Limb (tissue), 2 donors: ENCODE results near the gene WDFY3.
"Not testable (repeated sequence)": the region's sequence is repeated elsewhere in the genome, so short reads cannot be mapped to it uniquely, and the experiment has no call there.

Experiments used
- DNase-seq, 2 donors: peaks; one replicate each; pipeline ENCODE4 v3.0.0-alpha.2; 2016; ENCODE audit errors: extremely low spot score in 2 of 2

The WDFY3 gene

GRCh38 chr4:84856468-84857049, 109.9 kb downstream of the WDFY3 start:
- DNase-seq = no peak

DNA sequence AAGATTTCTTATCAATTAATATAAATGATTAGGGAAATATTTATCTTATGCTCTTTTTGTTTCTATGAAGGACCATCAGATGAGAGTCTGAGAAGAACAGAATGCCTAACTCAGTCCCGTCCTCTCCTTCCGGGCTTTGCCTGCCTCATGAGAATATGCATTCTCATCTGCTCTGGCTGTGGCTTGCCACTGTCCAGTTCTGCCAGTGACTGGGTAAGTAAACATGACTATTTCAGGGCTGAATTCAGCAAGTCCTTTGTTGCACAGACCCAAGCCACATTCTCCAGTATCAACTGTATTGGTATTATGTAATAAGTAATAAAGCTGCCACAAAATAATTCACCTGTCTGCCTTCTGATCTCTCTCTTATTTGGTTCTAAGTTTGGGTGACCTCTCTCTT, 110.7 kb downstream of the WDFY3 start:
- no peak for DNase-seq

DNA sequence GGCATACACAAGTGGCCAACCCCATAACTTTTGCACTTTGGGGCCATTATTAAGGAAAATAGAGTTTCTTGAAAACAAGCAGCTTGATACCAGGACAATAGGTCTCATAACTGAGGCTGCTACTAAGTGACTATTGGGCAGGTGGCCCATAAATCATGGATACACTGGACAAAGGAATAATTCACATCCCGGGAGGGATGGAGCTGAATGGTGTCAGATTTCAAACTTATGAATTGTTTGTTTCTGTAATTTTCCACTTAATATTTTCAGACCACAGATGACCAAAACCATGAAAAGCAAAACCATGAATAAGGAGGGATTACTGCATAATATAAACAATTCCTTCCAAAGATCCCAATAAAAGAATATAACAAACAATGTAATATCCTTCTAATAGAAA, 114.4 kb downstream of the WDFY3 start:
- no peak for DNase-seq

DNA sequence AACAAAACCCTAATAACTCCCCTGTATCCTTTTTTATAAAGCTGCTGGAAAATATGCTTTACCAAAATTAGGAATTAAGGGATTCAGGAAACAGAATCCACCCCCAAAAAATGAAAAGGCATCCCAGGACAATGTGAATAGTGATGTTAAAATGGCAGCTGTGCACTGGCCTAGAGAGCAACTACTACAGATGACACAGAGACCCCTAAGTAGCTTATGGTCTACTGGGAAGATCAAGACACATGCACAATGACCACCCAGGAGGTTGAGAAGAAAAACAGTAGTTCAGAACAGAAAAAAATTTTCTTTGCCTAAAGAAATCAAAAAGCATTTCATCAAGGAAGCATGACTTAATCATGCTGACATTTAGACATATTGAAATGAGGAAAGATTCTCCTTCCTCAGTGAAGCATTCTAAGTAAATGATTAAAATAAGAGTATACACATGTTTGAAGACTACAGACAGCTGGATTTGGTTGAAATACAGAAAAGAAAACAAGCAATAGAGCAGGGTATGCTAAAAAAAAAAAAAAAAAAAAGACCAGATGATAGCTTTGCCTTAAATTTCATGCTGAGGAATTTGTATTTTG, 117.3 kb downstream of the WDFY3 start:
- DNase-seq = no peak

DNA sequence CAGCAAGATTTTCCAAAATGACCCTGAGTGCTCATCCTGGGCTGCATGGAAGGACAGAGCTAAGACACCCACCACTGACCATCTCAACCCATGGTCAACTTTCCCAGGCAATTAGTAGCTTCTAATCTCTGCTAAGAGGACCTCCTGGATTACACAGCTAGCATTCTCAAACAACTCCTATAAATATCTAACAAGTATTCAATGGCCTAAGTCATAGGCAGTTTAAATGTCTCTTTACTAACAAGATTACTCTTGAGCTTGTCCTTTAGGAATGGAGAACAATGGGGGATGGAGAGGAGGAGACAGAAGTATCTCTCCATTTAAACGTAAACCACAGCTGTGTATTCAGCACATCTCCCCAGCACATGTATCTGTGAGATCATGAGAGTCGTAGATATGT, 118.1 kb downstream of the WDFY3 start:
- no peak for DNase-seq

GRCh38 chr4:84847978-84848377, 118.5 kb downstream of the WDFY3 start:
- no peak for DNase-seq

DNA sequence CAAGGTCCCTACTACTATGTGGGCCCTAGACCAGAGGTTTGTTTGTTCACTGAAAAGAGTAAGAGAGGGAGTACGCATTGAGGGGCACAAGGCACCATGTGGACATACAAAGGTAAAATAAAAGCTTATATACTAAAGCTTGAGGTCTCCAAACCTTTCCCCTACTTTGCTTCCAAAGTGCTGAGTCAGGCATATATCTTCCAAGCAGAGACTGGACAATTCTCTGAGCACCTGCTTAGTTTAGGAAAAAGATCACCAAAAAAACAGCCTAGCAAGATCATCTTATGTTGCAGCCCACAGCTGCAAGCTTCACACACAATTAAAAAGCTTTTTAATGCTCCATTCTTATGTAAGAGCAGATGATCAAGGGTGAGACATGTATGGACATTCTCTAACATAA, 119.5 kb downstream of the WDFY3 start:
- DNase-seq = no peak

- DNase-seq = no peak
Measured at GRCh38 chr4:84841435-84841834, 125.1 kb downstream of the WDFY3 start.

- DNase-seq = no peak
Measured at GRCh38 chr4:84837751-84838150, 128.7 kb downstream of the WDFY3 start.

DNA sequence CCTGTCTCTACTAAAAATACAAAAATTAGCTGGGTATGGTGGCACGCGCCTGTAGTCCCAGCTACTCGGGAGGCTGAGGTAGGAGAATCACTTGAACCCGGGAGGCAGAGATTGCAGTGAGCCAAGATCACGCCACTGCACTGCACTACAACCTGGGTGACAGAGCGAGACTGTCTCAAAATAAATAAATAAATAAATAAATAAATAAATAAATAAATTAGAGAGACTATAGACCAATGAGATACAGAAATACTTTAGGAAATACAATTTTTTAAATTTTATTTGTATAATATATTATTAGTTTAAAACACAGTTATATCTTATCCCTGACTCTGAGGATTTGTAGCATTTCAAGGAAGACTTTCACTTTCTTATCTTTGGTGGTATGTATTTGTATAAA, 136.9 kb downstream of the WDFY3 start:
- DNase-seq = not testable (repeated sequence)

DNA sequence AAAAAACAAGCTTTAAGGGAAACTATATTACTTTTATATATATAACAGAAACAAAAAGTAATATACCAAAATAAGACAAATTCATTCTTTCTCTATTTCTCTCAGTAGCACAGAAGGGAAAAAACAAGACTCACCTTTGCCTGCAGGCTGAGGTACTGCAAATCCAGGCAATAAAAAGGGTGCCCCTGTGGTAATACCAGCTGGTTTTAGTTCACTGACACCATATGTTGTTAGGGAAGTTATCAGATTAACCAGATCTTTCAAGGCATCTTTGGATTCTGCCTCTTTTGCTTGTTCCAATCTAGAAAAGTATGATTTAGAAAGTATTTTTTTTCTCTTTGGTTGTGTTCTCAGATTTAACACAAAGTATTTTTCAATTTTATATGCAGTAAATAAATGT, 139.8 kb downstream of the WDFY3 start:
- no peak for DNase-seq

- DNase-seq = no peak
Measured at GRCh38 chr4:84825701-84826341, 140.7 kb downstream of the WDFY3 start.

- DNase-seq = no peak
Measured at GRCh38 chr4:84821064-84821463, 145.4 kb downstream of the WDFY3 start.

DNA sequence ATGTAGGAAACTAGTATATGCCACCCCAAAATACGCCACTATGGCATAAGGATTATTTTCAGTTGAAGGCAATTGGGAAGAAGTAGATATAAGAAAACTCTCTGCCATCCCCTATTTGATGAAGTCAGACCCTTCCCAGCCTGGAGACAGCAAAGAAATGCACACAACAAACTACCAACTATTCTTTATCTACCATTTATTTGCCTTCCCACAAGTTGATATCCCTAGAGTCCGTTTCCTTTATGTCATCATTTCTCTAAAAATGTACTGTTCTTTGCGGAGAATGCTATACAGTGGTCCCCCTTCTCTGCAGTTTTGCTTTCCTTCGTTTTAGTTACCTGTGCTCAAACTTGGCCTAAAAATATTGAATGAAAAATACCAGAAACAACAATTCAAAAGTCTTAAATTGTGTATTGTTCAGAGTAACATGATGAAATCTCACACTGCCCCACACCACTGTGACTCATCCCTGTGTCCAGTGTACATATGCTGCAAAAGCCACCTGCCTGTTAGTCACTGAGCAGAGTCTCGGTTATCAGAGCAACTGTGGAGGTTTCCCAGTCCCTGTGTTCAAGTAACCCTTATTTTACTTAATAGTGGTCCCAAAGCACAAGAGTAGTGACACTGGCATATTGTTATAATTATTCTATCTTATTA, 152.3 kb downstream of the WDFY3 start:
- no peak for DNase-seq

DNA sequence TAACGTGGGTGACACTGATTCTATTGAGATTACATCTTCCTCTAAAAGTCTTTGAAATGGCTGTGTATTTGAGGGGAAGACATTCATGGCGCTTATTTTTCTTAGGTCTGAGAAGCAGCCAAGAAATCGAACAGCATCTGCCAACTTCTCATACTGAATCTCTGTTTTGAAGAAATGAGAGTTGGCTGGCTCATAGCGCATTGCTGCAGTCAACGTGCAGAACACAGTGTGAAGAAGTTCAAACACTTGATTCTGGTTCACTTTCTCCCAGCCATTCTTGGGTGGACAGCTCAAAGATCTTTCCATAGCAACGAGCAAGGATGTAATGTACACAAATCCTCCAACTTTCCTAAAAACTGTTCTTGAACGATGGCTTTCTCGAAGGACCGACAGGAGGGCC, 156.5 kb downstream of the WDFY3 start:
- DNase-seq = peak in 1 of 2 donors; percentile 11

DNA sequence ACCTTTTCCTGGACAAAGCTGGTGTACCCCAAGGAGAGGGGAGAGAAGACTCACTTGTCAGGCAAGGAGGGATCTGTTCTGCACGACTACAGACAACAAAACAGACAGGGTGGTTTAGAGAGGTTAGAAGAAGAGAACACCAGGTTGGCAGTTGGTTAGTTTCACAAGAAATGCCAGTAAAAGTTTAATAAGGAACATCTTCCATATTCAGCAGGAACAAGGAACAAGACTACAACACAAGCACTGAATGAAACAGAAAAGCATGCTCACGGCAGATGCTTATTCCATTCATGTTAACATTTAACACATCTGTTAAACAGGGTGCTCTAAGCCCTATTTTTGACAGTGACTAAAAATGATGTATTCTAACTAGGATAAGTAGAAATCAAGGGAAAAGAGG, 158.2 kb downstream of the WDFY3 start:
- no peak for DNase-seq

DNA sequence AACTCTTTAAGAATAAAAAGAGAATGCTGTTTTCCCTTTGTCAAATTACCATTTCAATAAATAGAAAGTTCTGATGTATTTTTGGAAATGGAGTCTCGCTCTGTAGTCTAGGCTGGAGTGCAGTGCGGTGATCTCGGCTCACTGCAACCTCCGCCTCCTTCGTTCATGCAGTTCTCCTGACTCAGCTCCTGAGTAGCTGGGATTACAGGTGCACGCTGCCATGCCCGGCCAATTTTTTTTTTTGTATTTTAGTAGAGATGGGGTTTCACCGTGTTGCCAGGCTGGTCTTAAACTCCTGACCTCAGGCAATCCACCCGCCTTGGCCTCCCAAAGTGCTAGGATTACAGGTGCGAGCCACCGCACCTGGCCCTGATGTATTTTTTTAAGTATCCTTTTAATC, 159.9 kb downstream of the WDFY3 start:
- not testable (repeated sequence) for DNase-seq

- peak in 1 of 2 donors; percentile 10 for DNase-seq
Measured at GRCh38 chr4:84804136-84804535, 162.4 kb downstream of the WDFY3 start.

DNA sequence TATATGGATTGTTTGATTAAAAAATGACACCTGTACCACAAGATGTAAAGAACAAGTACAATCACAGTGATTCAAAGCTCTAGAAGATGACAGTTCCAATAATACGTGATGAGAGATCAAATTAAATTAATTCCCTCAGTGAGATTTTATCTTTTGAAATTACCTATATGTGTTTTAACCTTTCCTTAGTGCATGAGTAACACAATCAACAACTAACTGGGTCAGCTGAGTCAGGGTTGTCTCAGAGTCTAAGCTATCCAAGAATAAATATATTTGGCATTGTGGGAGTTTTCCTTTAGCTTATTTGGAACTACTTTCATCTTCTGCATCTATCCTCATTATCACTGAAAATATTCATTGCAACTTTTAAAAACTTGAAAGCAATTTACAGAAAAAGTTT, 162.8 kb downstream of the WDFY3 start:
- no peak for DNase-seq

DNA sequence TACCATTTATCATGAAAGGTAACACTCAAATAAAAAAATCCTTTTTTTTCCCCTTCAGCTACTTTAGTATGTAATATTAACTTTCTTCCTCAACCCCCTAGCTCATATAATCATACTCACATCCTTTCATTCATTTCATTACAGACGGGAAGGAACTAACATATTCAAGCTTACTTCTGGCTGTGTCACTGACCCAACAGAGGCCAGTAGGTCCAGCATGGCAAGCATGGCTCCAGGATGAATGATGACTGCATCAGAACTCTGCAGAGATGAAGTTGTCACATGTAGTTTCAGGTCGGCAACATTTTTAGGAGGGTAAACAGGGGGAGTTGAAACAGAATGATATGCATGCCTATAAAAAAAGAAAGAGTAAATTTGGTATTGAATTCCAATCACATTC, 163.4 kb downstream of the WDFY3 start:
- DNase-seq = no peak

DNA sequence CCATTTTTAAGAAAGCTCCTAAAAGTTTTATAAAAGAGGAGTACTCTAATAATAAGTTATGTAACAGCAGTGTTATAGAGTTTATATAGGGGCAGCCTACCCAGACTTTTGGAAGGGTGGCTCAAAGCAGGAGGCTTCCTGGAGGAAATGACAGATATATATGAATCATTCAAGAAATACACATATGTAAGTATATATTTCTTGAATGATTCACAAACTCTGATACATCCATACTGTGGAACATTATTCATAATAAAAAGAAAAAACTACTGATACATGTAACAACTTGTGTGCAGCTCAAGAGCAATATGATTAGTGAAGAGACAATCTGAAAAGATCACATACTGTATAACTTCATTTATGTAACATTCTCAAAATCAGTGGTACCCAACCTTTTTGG, 166.2 kb downstream of the WDFY3 start:
- no peak for DNase-seq

DNA sequence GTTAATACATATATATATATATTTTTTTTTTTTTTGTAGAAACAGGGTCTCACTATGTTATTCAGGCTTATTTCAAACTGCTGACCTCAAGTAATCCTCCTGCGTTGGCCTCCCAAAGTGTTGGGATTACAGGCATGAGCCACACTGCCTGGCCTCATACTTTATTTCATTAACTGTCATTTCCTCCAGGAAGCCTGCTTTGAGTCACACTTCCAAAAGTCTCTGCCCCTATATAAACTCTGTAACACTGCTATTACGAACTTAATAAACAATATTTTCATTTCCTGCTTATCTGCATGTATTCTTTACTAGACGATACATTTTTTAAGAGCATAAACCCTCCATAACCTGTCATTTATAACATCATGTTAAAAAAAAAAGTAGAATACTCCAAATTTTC, 167.2 kb downstream of the WDFY3 start:
- no peak for DNase-seq

- no peak for DNase-seq
Measured at GRCh38 chr4:84796394-84796793, 170.1 kb downstream of the WDFY3 start.
